Body of pancreas (tissue), 4 donors: ENCODE data around the gene MXD3.

ENCODE experiments used
- CTCF ChIP-seq, 7 experiments: fragments of 450-650 bp in 4 of 7; fragments of 200-600 bp in 3 of 7; sonication (generic) in 3 of 7; IDR thresholded peaks; one replicate each; pipeline ENCODE4 v1.5.1; 2016 to 2019; ENCODE audit warnings: antibody characterized with exemption in 7 of 7
- POLR2A ChIP-seq, 3 donors: fragments of 450-650 bp; IDR thresholded peaks; one replicate each; pipeline ENCODE4 v1.6.1; 2016; ENCODE audit warnings: antibody characterized with exemption in 3 of 3, mild to moderate bottlenecking in 2 of 3

DNA sequence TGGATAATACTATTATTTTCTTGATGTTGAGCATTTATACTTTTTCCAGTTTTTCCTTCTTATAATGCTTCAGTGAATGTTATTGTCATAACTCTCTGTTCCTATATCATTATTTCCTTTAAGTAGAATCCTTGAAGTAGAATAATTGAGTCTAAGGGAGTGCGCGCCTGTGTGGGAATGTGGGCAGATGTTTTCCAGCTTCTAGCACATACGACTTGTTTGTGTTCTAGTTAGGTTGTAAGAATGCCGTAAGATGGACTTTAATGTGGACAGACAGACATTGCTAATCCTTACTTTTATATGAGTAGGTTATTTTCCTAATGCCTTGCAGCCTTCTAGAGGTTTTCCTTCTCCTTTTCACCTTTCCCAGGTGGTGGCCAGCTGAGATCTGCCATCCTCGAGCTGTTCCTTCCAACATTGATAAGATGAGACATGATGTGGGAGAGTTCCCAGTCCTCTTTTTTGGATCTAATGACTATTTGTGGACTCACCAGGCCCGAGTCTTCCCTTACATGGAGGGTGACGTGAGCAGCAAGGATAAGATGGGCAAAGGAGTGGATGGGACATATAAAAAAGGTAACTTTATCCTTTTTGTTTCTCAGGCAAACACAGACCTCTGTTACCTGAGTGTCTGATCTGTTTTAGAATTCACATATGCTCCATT lies 42.3 kb downstream of the MXD3 start:
- TF ChIP-seq CTCF (IDR thresholded peaks at IDR 0.05): no peak
- peak in 1 of 3 donors; percentile 7 for TF ChIP-seq POLR2A (IDR thresholded peaks at IDR 0.05)
